ENCODE results near the gene MYO1D. TPM values are rescaled to one million over a fixed set of nuclear protein-coding genes. Genes with fewer than 3 reads are reported as not detected.
"Not testable (repeated sequence)": the region's sequence is repeated elsewhere in the genome, so short reads cannot be mapped to it uniquely, and the experiment has no call there.

The MYO1D gene
- total RNA-seq, 2 donors from 2014 or later: 21.4 to 48.3 TPM

GRCh38 chr17:32899236-32900013 lies 22.5 kb upstream of the MYO1D start:
- H3K36me3 ChIP-seq (replicated peaks in 1 of 2; ENCODE audit: insufficient read depth in 1 of 2, low read depth in 2 of 2): no peaks in the 10 kb centered on the region
- H3K27ac ChIP-seq: no peak overlapping the region
- ATAC-seq: no peak
- no peak for DNase-seq
- H3K4me1 ChIP-seq: peaks cover 4% of the 10 kb centered on the region
- no peak overlapping the region for H3K4me3 ChIP-seq
- WGBS, 2 donors: 62 to 65% methylated on average over 2 of the region's 2 CpGs
- intact Hi-C loops (cut with DNase I): loop anchor here (10.0 kb wide), 1 partner anchor 115 kb away; no protein-coding TSS in a partner anchor
- TF ChIP-seq CTCF (IDR thresholded peaks at IDR 0.05) (no peak), POLR2A (IDR thresholded peaks at IDR 0.05) (no peak)
- H3K9me3 ChIP-seq: no peaks in the 10 kb centered on the region
- H3K27me3 ChIP-seq: no peaks in the 10 kb centered on the region

DNA sequence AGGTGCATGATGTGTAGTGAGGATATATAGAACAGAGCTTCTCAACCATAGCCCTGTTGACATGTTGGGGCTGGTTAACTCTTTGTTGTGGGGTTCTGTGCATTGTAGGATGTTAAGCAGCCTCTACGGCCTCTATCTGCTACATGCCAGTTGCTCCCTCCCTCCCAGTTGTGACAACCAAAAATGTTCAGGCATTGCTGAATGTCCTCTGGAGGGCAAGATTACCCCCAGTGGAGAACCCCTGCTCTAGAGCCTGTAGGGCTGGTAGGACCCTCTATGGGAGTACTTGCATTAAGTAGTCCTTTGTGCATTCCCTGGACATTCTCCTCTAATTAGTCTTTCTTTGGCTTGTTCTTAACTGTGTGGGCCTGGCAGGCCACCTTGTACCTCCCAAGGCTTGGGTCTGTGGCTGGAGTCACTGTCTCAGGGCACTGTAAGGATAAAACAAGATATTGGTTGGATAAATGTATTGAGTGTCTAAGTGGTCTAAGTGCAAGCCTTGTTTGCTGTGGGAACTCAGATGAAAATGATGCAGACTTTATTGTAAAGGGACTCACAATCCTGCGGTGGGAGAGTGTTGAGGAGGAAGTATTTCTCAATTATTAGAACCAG lies 19.8 kb upstream of the MYO1D start:
- peaks cover 4% of the 10 kb centered on the region for H3K4me1 ChIP-seq
- peak overlapping the region in 1 of 4 donors; percentile 25 for H3K27ac ChIP-seq
- no peaks in the 10 kb centered on the region for H3K36me3 ChIP-seq (replicated peaks in 1 of 2; ENCODE audit: insufficient read depth in 1 of 2, low read depth in 2 of 2)
- no peaks in the 10 kb centered on the region for H3K9me3 ChIP-seq
- 71 to 72% methylated on average over 2 of the region's 2 CpGs for WGBS, 2 donors
- H3K27me3 ChIP-seq: no peaks in the 10 kb centered on the region
- TF ChIP-seq CTCF (IDR thresholded peaks at IDR 0.05): no peak
- no peak for TF ChIP-seq POLR2A (IDR thresholded peaks at IDR 0.05)
- no peak overlapping the region for H3K4me3 ChIP-seq
- peak; percentile 9 for ATAC-seq
- intact Hi-C loops (cut with DNase I): no loop called here
- no peak for DNase-seq

DNA sequence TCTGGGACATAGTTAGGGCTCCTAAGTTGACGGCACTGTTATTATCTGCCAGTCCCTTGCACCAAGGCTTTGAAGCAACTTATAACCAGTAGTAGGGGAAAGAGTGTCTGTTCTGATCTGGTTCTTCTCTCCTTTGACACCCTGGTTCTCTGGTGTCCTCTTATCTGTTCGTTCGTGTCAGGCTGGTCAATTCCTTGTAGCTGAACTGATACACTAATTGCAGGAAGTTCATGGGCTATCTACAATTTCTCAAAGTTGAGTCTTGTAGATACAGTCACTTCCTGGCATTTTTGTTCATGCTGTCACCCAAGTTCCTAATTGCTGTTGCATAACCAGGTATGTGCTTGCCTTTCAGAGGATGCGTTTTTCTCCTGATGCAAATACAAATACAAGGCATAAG lies 17.3 kb upstream of the MYO1D start:
- H3K27ac ChIP-seq: no peak overlapping the region
- DNase-seq (no peak), ATAC-seq (no peak)
- H3K36me3 ChIP-seq (replicated peaks in 1 of 2; ENCODE audit: insufficient read depth in 1 of 2, low read depth in 2 of 2): no peaks in the 10 kb centered on the region
- TF ChIP-seq CTCF (IDR thresholded peaks at IDR 0.05) (no peak), POLR2A (IDR thresholded peaks at IDR 0.05) (no peak)
- peaks cover 4% of the 10 kb centered on the region for H3K4me1 ChIP-seq
- no peaks in the 10 kb centered on the region for H3K9me3 ChIP-seq
- intact Hi-C loops (cut with DNase I): no loop called here
- H3K27me3 ChIP-seq: no peaks in the 10 kb centered on the region
- WGBS, 2 donors: 35 to 46% methylated on average over 4 of the region's 4 CpGs
- H3K4me3 ChIP-seq: no peak overlapping the region

DNA sequence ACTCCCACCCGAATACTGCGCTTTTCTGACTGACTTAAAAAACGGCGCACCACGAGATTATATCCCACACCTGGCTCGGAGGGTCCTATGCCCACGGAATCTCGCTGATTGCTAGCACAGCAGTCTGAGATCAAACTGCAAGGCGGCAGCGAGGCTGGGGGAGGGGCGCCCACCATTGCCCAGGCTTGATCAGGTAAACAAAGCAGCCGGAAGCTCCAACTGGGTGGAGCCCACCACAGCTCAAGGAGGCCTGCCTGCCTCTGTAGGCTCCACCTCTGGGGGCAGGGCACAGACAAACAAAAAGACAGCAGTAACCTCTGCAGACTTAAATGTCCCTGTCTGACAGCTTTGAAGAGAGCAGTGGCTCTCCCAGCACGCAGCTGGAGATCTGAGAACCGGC lies 10.5 kb upstream of the MYO1D start:
- DNase-seq; H3K36me3 ChIP-seq (replicated peaks in 1 of 2; ENCODE audit: insufficient read depth in 1 of 2, low read depth in 2 of 2); H3K27ac ChIP-seq; H3K9me3 ChIP-seq; H3K4me3 ChIP-seq; H3K4me1 ChIP-seq; ATAC-seq; intact Hi-C loops (cut with DNase I); H3K27me3 ChIP-seq: not testable (repeated sequence)
- WGBS, 2 donors: 49% methylated on average over 6 of the region's 14 CpGs; no CpG with 5 or more reads in 1 of the 2 donors

GRCh38 chr17:32886951-32887350 lies 10.0 kb upstream of the MYO1D start:
- ATAC-seq; intact Hi-C loops (cut with DNase I): not testable (repeated sequence)

More at GRCh38 chr17:32886951-32887350, 10.0 kb upstream of the MYO1D start:
- not testable (repeated sequence) for H3K9me3 ChIP-seq; H3K4me1 ChIP-seq; H3K27me3 ChIP-seq; DNase-seq; H3K36me3 ChIP-seq (replicated peaks in 1 of 2; ENCODE audit: insufficient read depth in 1 of 2, low read depth in 2 of 2); H3K27ac ChIP-seq; H3K4me3 ChIP-seq
- WGBS, 2 donors: 83 to 92% methylated on average over 5 to 9 of the region's 16 CpGs

All from body of pancreas (tissue), 4 donors.